Neural progenitor cell (in vitro differentiated cells): ENCODE data around the gene KAZN.

Experiments used
- CTCF ChIP-seq: fragments of 200-600 bp; sonication (generic); IDR thresholded peaks from 2 replicates; pipeline ENCODE4 v1.5.1; 2017; ENCODE audit warnings: antibody characterized with exemption, mild to moderate bottlenecking
- EZH2 ChIP-seq: fragments of 200-600 bp; sonication (generic); IDR thresholded peaks from 2 replicates; pipeline ENCODE4 v1.6.1; 2017; ENCODE audit warnings: antibody characterized with exemption, mild to moderate bottlenecking, moderate library complexity
- EZH2phosphoT487 ChIP-seq: fragments of 200-600 bp; sonication (generic); IDR thresholded peaks from 2 replicates; pipeline ENCODE4 v1.6.1; 2017; ENCODE audit warnings: antibody characterized with exemption

- TF ChIP-seq CTCF: no peak
- TF ChIP-seq EZH2: no peak
- TF ChIP-seq EZH2phosphoT487: no peak
Observed at GRCh38 chr1:14852291-14852690, 253.8 kb downstream of the KAZN start.
